Trophoblast cell (in vitro differentiated cells and primary cell): ENCODE data around the gene NFATC2.

Experiments
- DNase-seq, 2 donors: peaks; one replicate each; pipeline ENCODE4 v3.0.0-alpha.2; 2016
- H2AFZ ChIP-seq: 2 replicates; pipeline ENCODE4 v1.6.1; 2013; ENCODE audit warnings: low read length, moderate library complexity, mild to moderate bottlenecking; ENCODE audit not compliant: insufficient read depth, poor library complexity
- H2AK5ac ChIP-seq: 2 replicates; pipeline ENCODE4 v1.6.1; 2013; ENCODE audit warnings: mild to moderate bottlenecking, low read length
- H2BK120ac ChIP-seq: 2 replicates; pipeline ENCODE4 v1.6.1; 2013; ENCODE audit warnings: low read length, mild to moderate bottlenecking, moderate library complexity; ENCODE audit not compliant: insufficient read depth, poor library complexity
- H2BK12ac ChIP-seq: 2 replicates; pipeline ENCODE4 v1.6.1; 2013; ENCODE audit warnings: mild to moderate bottlenecking, low read length, moderate library complexity
- H2BK5ac ChIP-seq: 2 replicates; pipeline ENCODE4 v1.6.1; 2013; ENCODE audit warnings: low read length, low read depth, moderate library complexity, mild to moderate bottlenecking; ENCODE audit not compliant: poor library complexity
- H3K14ac ChIP-seq: 2 replicates; pipeline ENCODE4 v1.6.1; 2013; ENCODE audit warnings: mild to moderate bottlenecking, low read length
- H3K18ac ChIP-seq: 2 replicates; pipeline ENCODE4 v1.6.1; 2013; ENCODE audit warnings: mild to moderate bottlenecking, low read length
- H3K23ac ChIP-seq: 2 replicates; pipeline ENCODE4 v1.6.1; 2013; ENCODE audit warnings: low read length
- H3K27ac ChIP-seq: 2 replicates; pipeline ENCODE4 v1.5.1; 2013; ENCODE audit warnings: low read depth, mild to moderate bottlenecking, inconsistent platforms, low read length, moderate library complexity
- H3K27me3 ChIP-seq: 2 replicates; pipeline ENCODE4 v1.6.1; 2013; ENCODE audit warnings: inconsistent platforms, mild to moderate bottlenecking, low read length, moderate library complexity; ENCODE audit not compliant: insufficient read depth
- H3K36me3 ChIP-seq, 2 experiments: 1 replicate in 1 of 2; 2 replicates in 1 of 2; pipeline ENCODE4 v1.6.1; 2013; ENCODE audit warnings: low read length in 2 of 2, mild to moderate bottlenecking in 2 of 2, moderate library complexity in 1 of 2; ENCODE audit not compliant: insufficient read depth in 2 of 2, control insufficient read depth in 1 of 2
- H3K4ac ChIP-seq: 2 replicates; pipeline ENCODE4 v1.6.1; 2013; ENCODE audit warnings: low read depth, mild to moderate bottlenecking, low read length, moderate library complexity
- H3K4me1 ChIP-seq, 2 experiments: 1 replicate in 1 of 2; 2 replicates in 1 of 2; pipeline ENCODE4 v1.6.1; 2013; ENCODE audit warnings: low read length in 2 of 2, mild to moderate bottlenecking in 2 of 2, moderate library complexity in 1 of 2; ENCODE audit not compliant: insufficient read depth in 2 of 2, control insufficient read depth in 1 of 2
- H3K4me2 ChIP-seq: 2 replicates; pipeline ENCODE4 v1.6.1; 2013; ENCODE audit warnings: inconsistent platforms, mild to moderate bottlenecking, low read length, moderate library complexity
- H3K4me3 ChIP-seq: 2 replicates; pipeline ENCODE4 v1.5.1; 2013; ENCODE audit warnings: mild to moderate bottlenecking, low read depth, low read length, inconsistent platforms
- H3K79me1 ChIP-seq: one replicate; pipeline ENCODE4 v1.6.1; 2013; ENCODE audit warnings: low read length
- H3K79me2 ChIP-seq: 2 replicates; pipeline ENCODE4 v1.6.1; 2013; ENCODE audit warnings: low read length, mild to moderate bottlenecking; ENCODE audit not compliant: control insufficient read depth, insufficient read depth, poor library complexity
- H3K9ac ChIP-seq: 2 replicates; pipeline ENCODE4 v1.6.1; 2013; ENCODE audit warnings: mild to moderate bottlenecking, low read length
- H3K9me3 ChIP-seq: 2 replicates; pipeline ENCODE4 v1.6.1; 2013; ENCODE audit warnings: low read depth, mild to moderate bottlenecking, control low read depth, inconsistent platforms, low read length; ENCODE audit not compliant: insufficient read depth
- H4K12ac ChIP-seq: 2 replicates; pipeline ENCODE4 v1.6.1; 2013; ENCODE audit warnings: low read depth, mild to moderate bottlenecking, low read length, moderate library complexity
- H4K8ac ChIP-seq: 2 replicates; pipeline ENCODE4 v1.6.1; 2013; ENCODE audit warnings: low read depth, mild to moderate bottlenecking, low read length, moderate library complexity
- H4K91ac ChIP-seq: one replicate; pipeline ENCODE4 v1.6.1; 2013; ENCODE audit warnings: low read depth, mild to moderate bottlenecking, low read length, moderate library complexity
- WGBS: extraction: QIAGEN DNeasy Blood & Tissue Kit; methylation state at CpG from one replicate; pipeline ENCODE4 v1.1.7; 2013; ENCODE audit warnings: missing lambda C conversion rate; ENCODE audit not compliant: insufficient read length, insufficient coverage; ENCODE audit errors: extremely low coverage; 5-methylcytosine and 5-hydroxymethylcytosine counted together

NFATC2 gene

DNA sequence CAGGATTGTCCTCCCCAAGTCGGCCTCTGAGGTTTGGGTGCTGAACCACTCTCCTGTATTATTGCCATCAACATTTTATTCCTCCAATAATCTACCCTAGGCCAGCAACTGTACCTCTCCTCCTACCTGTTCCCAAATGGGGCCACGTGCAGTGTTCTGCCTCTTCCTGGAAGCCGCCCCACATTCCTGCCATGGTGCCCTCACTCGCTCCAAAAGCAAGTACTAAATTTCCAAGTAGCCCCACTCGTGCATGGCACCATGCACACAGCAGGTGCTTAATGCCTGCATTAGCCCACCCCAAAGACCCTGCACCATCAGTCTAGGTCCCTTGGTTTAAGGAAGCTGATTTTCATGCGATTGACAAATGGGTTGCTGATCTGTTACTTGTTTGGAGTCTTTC, 147.8 kb downstream of the NFATC2 start:
- no peak overlapping the region for H2BK12ac ChIP-seq
- H3K4me2 ChIP-seq, result no peak overlapping the region
- H3K4ac ChIP-seq, result no peak overlapping the region
- H2BK120ac ChIP-seq, result no peak overlapping the region
- H2BK5ac ChIP-seq, result no peak overlapping the region
- no peak overlapping the region for H3K27ac ChIP-seq
- H4K91ac ChIP-seq, result no peak overlapping the region
- H3K9ac ChIP-seq, result no peak overlapping the region
- no peak overlapping the region for H2AK5ac ChIP-seq
- no CpG with 5 or more reads among the region's 6 CpGs for WGBS
- DNase-seq, result no peak
- H3K4me3 ChIP-seq, result no peak overlapping the region
- H3K79me1 ChIP-seq, result no peaks in the 10 kb centered on the region
- no peaks in the 10 kb centered on the region for H3K27me3 ChIP-seq
- no peaks in the 10 kb centered on the region for H3K79me2 ChIP-seq
- no peak overlapping the region for H3K14ac ChIP-seq
- no peak overlapping the region for H3K23ac ChIP-seq
- H3K18ac ChIP-seq, result no peak overlapping the region
- no peak overlapping the region for H4K12ac ChIP-seq
- no peak overlapping the region for H4K8ac ChIP-seq
- H3K4me1 ChIP-seq, result peaks cover 0 to 3% of the 10 kb centered on the region in 2 experiments
- no peak overlapping the region for H2AFZ ChIP-seq
- H3K36me3 ChIP-seq, result peaks cover 4 to 18% of the 10 kb centered on the region in 2 experiments
- no peaks in the 10 kb centered on the region for H3K9me3 ChIP-seq

DNA sequence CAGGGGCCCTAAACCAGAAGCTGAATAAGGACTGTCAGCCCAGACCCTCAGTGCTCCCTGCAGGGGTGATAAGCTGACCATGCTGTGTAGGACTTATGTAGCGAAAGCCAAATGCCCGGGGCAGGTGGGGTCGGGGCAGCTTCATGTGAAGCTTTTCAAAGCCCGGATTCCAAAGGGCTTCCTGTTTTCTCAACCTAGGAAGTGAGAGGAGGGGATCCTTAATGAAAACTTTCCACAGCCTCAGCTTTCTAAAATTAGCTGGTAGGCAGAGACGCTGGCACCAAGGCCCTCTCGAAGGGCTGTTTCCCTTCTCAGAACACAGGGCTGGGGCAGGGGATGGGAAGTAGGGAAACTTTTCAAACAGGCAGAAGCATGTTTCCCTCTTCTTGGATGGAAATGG, 148.9 kb downstream of the NFATC2 start:
- no peak overlapping the region for H3K4ac ChIP-seq
- H3K9me3 ChIP-seq, result no peaks in the 10 kb centered on the region
- no peak overlapping the region for H4K8ac ChIP-seq
- H3K27ac ChIP-seq, result no peak overlapping the region
- H3K4me2 ChIP-seq, result no peak overlapping the region
- no peak overlapping the region for H2AK5ac ChIP-seq
- H2BK12ac ChIP-seq, result no peak overlapping the region
- WGBS, result no CpG with 5 or more reads among the region's 6 CpGs
- H3K14ac ChIP-seq, result no peak overlapping the region
- peaks cover 5 to 18% of the 10 kb centered on the region in 2 experiments for H3K36me3 ChIP-seq
- H3K4me3 ChIP-seq, result no peak overlapping the region
- no peaks in the 10 kb centered on the region for H3K79me1 ChIP-seq
- H3K18ac ChIP-seq, result no peak overlapping the region
- H2AFZ ChIP-seq, result no peak overlapping the region
- no peaks in the 10 kb centered on the region for H3K27me3 ChIP-seq
- H4K12ac ChIP-seq, result no peak overlapping the region
- no peak overlapping the region for H2BK120ac ChIP-seq
- no peak overlapping the region for H3K23ac ChIP-seq
- H2BK5ac ChIP-seq, result no peak overlapping the region
- no peak overlapping the region for H3K9ac ChIP-seq
- DNase-seq, result no peak
- H4K91ac ChIP-seq, result no peak overlapping the region
- H3K4me1 ChIP-seq, result no peaks in the 10 kb centered on the region
- no peaks in the 10 kb centered on the region for H3K79me2 ChIP-seq

DNA sequence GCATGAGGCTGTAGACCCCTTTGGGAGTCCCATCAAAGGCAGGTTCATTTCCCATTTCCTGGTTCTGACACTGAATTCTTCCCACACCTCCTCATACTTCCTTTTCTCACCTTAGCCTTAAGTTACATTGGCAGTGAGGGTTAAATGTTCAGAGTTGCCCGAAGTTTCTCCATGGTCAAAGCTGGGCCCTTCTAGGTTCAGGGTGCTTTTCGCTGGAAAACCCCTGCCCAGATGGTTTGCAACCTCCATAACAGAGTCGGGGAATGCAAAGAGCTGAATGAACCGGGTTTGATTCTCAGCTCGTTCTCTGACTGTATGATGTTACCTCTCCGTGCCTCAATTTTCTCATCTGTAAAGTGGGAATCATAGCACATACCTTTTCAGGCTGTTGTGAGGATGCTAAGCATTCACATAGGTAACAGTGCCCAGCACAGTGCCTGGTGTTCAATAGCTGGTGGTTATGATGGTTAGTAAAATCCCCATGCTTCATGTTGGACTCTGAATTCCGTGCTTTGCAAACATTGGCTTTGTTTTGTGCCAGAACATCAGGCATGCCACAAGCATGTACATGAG, 149.8 kb downstream of the NFATC2 start:
- WGBS, result no CpG with 5 or more reads among the region's 7 CpGs
- Histone ChIP-seq H2AK5ac (no peak overlapping the region), H3K4me2 (no peak overlapping the region), H3K79me2 (no peaks in the 10 kb centered on the region), H3K4me3 (no peak overlapping the region), H3K4me1 (no peaks in the 10 kb centered on the region), H3K4ac (no peak overlapping the region), H3K9me3 (no peaks in the 10 kb centered on the region), H2BK12ac (no peak overlapping the region), H3K9ac (no peak overlapping the region), H2AFZ (no peak overlapping the region), H3K79me1 (no peaks in the 10 kb centered on the region), H2BK5ac (no peak overlapping the region), H3K27ac (no peak overlapping the region), H3K23ac (no peak overlapping the region), H3K36me3 (peaks cover 5 to 17% of the 10 kb centered on the region in 2 experiments), H3K27me3 (no peaks in the 10 kb centered on the region), H4K12ac (no peak overlapping the region), H3K14ac (no peak overlapping the region), H4K91ac (no peak overlapping the region), H4K8ac (no peak overlapping the region), H2BK120ac (no peak overlapping the region), H3K18ac (no peak overlapping the region)
- DNase-seq, result no peak

- H3K23ac ChIP-seq, result no peak overlapping the region
- no peak overlapping the region for H2BK12ac ChIP-seq
- no peaks in the 10 kb centered on the region for H3K4me1 ChIP-seq
- WGBS, result no CpG with 5 or more reads among the region's 1 CpG
- no peak overlapping the region for H3K4me2 ChIP-seq
- no peak overlapping the region for H4K91ac ChIP-seq
- no peak overlapping the region for H3K4me3 ChIP-seq
- no peak overlapping the region for H4K12ac ChIP-seq
- H3K27ac ChIP-seq, result no peak overlapping the region
- no peak overlapping the region for H2BK5ac ChIP-seq
- no peaks in the 10 kb centered on the region for H3K79me2 ChIP-seq
- no peak overlapping the region for H3K4ac ChIP-seq
- H4K8ac ChIP-seq, result no peak overlapping the region
- no peak overlapping the region for H2AFZ ChIP-seq
- no peak for DNase-seq
- H3K14ac ChIP-seq, result no peak overlapping the region
- peaks cover 5 to 15% of the 10 kb centered on the region in 2 experiments for H3K36me3 ChIP-seq
- no peak overlapping the region for H3K18ac ChIP-seq
- no peaks in the 10 kb centered on the region for H3K9me3 ChIP-seq
- no peak overlapping the region for H2BK120ac ChIP-seq
- no peak overlapping the region for H3K9ac ChIP-seq
- no peak overlapping the region for H2AK5ac ChIP-seq
- no peaks in the 10 kb centered on the region for H3K27me3 ChIP-seq
- no peaks in the 10 kb centered on the region for H3K79me1 ChIP-seq
Measured at GRCh38 chr20:51391926-51392325, 150.6 kb downstream of the NFATC2 start.
